Activated T-helper 9 cell treated with anti-CD3 and anti-CD28 coated beads, Interleukin-2, amount 50 U/mL, for 16 hours (primary cell): Measurements from ENCODE around the gene PIK3CD.
A peak's percentile ranks its signal among the peaks of the same experiment; 100 is the strongest.

Experiments
- DNase-seq: peaks from one replicate; pipeline ENCODE4 v3.0.0-alpha.2; 2020; ENCODE audit warnings: low read depth

PIK3CD gene

DNA sequence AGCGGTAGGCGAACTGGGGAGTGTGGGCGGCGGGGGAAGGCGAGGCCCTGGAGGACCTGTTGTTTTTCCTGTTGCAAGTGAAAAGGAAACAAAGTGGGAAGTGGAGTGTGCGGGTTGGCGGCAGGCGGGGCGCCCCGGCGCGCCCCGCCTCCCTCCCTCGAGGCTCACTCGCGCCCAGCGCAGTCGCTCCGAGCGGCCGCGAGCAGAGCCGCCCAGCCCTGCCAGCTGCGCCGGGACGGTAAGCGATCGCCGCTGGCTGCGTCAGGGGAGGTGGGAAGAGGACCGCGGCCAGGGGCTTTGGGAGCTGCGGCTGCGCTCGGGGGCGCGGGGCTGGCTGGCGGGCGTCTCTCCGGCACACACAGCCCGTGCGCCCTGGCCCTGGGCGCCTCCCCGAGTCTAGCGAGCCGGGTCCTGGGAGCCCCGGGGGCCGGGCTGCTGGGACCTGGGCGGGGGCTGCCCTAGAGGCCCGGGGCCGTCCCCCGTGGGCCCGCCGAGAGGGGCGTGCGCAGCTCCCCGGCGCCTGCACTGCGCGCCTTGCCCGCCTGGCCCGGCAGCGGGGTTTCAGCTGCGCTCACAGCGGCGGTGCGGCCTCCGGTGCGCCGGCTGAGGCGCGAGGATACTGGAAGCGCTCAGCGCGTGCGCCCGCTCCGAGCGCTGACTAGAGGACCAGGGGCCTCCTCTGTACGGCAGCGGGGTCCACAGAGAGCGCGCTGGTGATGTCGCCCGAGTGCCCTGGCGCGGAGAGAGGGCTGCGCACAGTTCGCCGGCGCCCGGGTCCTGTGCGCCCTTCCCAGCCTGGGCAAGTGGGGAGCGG, at the start of gene PIK3CD:
Gene PIK3CD, plus strand, starts transcription at position 167 of the 814 bp plus-strand sequence. CDS start 58,725 bp downstream, outside the sequence.
- DNase-seq, result peak; percentile 47

GRCh38 chr1:9601942-9602793, 49.4 kb upstream of the PIK3CD start:
- DNase-seq, result no peak

DNA sequence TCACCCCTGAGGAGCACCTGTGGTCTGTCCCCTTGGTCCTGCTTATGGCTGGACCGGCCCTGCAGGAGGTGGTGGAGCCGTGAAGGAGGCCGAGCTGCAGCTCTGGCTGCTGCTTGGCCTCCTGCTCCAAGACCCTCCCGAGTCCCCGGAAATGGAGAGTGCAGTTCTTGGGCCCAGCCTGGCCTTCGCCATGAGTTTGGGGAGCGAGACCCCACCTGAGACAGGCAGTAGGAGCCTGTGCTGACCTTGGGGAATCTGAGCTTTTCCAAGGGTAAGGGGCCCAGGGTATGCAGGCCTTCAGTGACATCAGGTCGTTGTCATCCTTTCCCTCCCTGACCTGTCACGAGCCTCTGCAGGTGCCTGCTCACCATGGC, 48.8 kb upstream of the PIK3CD start:
- DNase-seq, result no peak

GRCh38 chr1:9603307-9603706, 48.2 kb upstream of the PIK3CD start:
- no peak for DNase-seq

DNA sequence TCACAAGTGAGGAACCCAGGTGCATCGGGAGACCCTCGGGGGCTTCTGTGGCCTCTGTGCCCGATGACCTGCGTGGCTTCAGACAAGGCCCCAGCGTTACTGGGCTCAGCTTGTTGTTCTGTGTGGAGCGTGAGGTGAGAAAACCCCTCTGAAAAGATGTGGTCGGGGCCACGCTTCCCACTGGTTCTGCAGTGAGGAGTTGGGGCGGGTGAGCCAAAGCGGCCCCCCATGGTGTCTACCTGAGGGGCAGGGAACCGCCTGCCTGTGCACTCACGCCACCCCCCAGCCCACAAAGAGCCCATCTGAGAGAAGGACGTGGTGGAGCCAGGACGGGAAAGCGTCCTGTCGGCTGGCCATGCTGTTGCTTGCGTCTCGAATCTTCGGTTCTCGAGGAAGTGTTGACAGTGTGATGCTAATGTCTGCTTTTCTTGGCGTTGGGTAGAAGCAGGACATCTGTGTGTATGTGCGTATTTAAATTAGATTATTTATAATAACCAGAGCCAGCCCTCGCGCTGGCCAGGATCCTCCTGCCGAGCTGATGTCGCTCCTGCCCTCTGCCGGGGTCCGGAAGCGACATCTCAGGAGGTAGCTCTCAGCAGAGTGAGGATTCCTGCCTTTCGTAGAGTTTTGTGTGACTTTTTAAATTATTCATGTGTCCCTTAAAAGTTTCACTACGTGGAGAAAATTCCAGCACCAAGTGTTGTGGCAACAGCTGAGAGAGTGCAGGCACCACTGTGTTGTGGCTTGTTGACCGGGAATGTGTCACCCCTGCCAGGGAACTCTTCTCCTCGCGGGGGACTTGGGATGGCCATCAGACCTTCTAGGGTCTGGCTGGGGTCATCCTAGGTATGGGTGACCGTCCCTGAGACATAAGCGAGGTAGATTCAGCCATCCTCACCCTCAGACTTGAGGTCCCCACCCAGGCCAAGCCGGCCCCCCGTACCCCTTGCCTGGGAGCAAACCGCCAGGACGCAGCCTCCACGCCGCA, 47.5 kb upstream of the PIK3CD start:
- DNase-seq, result no peak

DNA sequence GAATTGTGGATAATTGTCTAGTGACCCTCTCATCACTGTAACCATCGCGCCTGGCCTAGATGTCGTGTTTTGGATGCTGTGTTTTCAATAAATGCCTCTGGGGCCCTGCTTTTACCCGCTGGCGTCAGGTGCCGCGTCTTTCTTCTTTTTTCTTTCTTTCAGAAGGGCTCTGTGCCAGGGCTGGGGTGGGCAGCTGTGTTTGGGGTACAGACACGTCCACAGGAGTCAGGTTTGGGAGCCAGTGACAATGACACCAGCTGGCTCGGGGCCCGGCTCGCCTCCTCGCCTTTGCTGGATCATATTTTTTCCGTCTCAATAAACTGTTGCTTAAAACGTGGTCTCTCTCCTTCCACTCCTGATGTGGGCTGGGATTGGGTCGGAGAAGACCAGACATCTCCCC, 46.7 kb upstream of the PIK3CD start:
- no peak for DNase-seq

DNA sequence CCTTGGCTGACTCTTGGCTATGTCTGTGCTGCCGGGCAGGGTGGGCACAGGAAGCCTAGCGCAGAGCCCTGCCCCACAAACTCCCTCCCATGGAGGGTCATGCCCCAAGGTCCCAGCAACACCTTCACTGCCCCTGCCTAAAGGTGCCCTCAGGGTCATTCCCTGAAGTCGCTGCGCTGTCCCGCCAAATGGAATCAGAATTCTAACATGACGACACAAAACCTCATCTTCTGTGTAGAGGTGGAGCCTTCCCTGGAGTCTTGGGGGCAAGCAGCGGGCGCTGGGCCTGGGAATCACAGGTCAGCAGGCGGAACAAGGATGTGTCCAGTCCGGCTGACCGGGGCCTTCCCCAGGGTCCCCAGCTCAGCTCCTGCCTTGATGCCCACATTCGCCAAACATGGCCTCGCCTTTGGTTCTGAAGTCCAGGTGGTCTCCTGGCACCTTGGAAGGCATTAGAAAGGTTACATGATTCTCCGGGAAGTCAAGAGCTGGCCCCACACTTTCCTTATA, 45.5 kb upstream of the PIK3CD start:
- no peak for DNase-seq

DNA sequence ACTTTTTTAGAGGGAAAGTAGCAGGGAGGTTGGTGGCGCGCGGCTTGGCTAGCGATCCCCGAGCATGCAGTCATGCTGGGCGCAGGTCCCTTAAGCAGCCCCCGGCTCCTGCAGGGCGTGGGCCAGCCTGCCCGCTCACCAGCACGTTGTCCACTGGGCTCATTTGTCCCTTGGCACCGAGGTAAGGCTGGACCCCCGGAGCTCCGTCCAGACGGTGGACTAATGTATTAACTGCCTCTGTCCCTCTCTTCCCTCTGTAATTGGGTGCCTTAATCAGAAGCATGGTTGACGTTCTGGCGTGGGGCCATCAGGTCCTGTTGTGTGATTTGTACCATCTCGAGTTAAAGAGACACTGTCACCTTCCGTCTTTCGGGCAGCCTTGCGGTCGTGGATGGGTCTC, 45.1 kb upstream of the PIK3CD start:
- DNase-seq, result no peak

- DNase-seq, result no peak
Observed at GRCh38 chr1:9606948-9607347, 44.6 kb upstream of the PIK3CD start.

GRCh38 chr1:9607352-9607751, 44.2 kb upstream of the PIK3CD start:
- no peak for DNase-seq

GRCh38 chr1:9609998-9610397, 41.5 kb upstream of the PIK3CD start:
- DNase-seq, result no peak

DNA sequence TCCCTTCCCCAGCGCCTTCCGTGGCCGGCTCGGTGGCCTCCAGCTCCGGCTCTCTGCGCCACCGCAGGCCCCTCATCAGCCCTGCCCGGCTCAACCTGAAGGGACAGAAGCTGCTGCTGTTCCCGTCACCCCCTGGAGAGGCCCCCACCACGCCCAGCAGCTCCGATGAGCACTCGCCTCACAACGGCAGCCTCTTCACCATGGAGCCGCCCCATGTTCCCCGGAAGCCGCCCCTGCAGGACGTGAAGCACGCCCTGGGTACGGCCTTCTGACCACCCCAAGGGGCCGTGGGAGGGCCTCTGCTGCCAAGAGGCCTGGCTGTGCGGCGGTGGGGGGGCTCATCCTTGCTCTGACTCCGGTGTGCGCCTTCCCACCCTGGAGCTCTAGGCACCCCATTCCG, 41.0 kb upstream of the PIK3CD start:
- no peak for DNase-seq

- no peak for DNase-seq
Observed at GRCh38 chr1:9611716-9612115, 39.8 kb upstream of the PIK3CD start.

DNA sequence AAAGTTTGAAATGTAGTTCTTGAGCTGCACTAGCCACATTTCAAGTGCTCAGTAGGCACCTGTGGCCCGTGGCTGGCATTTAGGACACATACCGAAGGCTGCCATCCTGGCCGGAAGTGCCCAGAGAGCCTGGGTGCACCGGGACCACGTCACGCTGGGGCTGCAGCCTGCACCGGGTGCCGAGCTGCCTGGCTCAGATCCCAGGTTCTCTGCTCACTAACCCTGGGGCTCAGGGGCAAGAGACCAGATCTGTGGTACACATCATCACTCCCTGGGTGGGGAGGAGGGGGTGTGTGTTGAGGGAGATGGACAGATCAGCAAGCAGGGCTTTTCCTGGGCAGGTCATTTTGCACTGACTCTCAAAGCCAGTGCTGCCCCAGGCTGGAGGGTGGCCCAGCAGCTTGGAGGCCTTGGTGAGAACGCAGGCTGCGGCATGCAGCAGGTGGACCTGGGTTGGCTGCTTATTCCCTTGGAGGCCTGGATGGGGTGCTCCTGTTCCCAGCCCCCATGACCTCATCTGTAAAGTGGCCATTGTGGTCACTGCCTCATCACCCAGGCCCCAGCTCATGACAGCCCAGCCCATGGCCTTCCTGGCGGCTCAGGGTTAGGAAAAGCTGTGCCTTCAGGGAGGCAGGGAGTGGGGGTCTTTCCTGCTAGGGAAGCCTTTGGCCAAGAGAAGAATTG, 39.2 kb upstream of the PIK3CD start:
- no peak for DNase-seq

GRCh38 chr1:9612871-9613624, 38.5 kb upstream of the PIK3CD start:
- DNase-seq, result no peak

- no peak for DNase-seq
Observed at GRCh38 chr1:9613625-9614299, 37.8 kb upstream of the PIK3CD start.

DNA sequence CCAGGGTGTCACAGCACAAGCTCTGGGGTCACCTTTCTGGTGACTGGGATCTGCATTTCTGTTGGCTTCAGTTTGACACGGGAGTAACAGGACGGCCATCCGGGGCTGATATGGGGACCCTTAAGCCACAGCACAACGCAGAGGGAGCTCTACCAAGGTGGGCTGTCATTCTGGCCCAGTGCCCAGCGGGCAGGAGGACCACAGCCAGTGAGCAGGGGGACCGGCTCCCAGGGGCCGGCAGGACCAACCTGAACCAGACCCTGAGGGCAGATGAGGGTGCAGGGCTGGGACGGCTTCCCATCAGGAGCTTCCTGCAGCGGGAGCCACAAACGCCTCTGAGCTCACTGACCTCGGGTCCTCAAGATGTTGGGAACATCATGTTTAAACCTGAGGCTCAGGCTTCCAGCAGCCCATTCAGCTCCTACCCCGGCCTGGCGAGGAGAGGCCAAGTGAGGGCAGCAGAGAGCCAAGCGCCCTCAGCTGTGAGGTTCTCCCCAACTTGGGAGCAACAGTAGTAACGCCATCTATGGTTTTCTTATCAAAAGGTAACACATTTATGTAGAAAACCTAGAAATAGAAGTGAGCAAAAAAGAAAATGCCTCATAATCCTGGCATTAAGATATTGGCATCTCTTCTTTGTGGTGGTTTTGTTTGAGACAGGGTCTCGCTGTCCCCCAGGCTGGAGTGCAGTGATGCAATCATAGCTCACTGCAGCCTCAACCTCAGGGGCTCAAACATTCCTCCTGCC, 36.0 kb upstream of the PIK3CD start:
- DNase-seq, result peak; percentile 26

DNA sequence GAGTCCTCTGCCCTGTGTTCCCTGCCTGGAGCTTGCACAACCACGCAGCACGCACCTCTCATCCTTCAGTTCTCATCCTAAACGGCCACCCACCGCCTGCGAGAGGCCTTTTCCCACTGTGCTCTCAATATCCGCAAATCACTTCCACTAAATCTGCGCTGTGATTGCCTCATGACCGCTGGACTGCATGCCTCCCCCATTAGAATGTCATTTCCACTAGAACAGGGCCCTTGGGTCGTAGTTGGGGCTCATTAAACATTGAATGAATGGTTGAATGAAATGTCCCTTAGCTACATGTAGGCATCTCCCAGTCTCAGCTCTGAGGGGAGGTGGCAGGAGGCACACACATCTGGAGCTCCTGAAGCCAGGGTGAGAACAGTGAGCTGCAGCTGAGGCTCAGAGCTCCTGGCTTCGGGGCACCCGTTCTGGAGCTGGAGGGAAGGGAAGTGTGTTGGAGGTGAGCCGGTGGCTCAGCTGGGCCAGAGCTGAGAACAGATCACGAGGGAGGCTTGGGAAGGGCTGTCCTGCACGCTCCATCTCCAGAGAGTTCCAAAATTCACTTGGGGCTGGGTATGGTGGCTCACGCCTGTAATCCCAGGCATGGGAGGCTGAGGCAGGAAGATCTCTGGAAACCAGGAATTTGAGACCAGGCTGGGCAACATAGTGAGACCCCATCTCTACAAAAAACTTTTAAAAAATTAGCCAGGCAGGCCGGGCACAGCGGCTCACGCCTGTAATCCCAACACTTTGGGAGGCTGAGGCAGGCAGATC, 32.4 kb upstream of the PIK3CD start:
- no peak for DNase-seq
